ENCODE results near the gene MORN3. TPM values are rescaled to one million over a fixed set of nuclear protein-coding genes. Genes with fewer than 3 reads are reported as not detected.
"Not testable (repeated sequence)": the region's sequence is repeated elsewhere in the genome, so short reads cannot be mapped to it uniquely, and the experiment has no call there.

MORN3 gene
- polyA plus RNA-seq, 1 donor (not counting 4 experiments of a cell fraction or from before 2014, with no cell fraction given) = 0.30 TPM

GRCh38 chr12:121689430-121689829 is 20.0 kb upstream of the MORN3 start:
- Histone ChIP-seq H4K20me1 (ENCODE audit: control insufficient read depth, extremely low read depth, insufficient read depth, low read length) (no peaks in the 10 kb centered on the region), H3K9me1 (ENCODE audit: control insufficient read depth, extremely low read depth, insufficient read depth, low read length) (no peaks in the 10 kb centered on the region), H3K27me3 (ENCODE audit: control insufficient read depth, extremely low read depth, insufficient read depth, low read length) (no peaks in the 10 kb centered on the region), H2AFZ (ENCODE audit: control insufficient read depth, low read length) (no peak overlapping the region), H3K4me2 (ENCODE audit: control insufficient read depth, extremely low read depth, insufficient read depth, low read depth, low read length) (no peak overlapping the region), H3K9me3 (ENCODE audit: control insufficient read depth, low read depth, low read length) (no peaks in the 10 kb centered on the region), H3K4me1 (ENCODE audit: control insufficient read depth, extremely low read depth, insufficient read depth, low read length) (peaks cover 8% of the 10 kb centered on the region), H3K36me3 (ENCODE audit: control insufficient read depth in 2 of 2, extremely low read depth in 1 of 2, insufficient read depth in 2 of 2, low read length in 2 of 2) (no peaks in the 10 kb centered on the region), H3K79me2 (ENCODE audit: control insufficient read depth, insufficient read depth, low read length) (no peaks in the 10 kb centered on the region), H3K27ac (ENCODE audit: control insufficient read depth, insufficient read depth, low read length) (no peak overlapping the region), H3K9ac (ENCODE audit: control insufficient read depth, extremely low read depth, insufficient read depth, low read length) (no peak overlapping the region), H3K4me3 (ENCODE audit: control insufficient read depth in 2 of 3, extremely low read depth in 1 of 3, insufficient read depth in 2 of 3, low read depth in 1 of 3, low read length in 3 of 3) (no peak overlapping the region)
- FAIRE-seq (no peak), DNase-seq (ENCODE audit: low read depth, low spot score) (no peak)
- dilution Hi-C loops (cut with MboI; ENCODE audit: extremely low pct_ligation_motif_present, low sequenced_read_pairs) = no loop called here
- no peak for TF ChIP-seq EZH2 (IDR thresholded peaks at IDR 0.05; ENCODE audit: low read length)

GRCh38 chr12:121688966-121689365 is 19.5 kb upstream of the MORN3 start:
- no peaks in the 10 kb centered on the region for H3K9me1 ChIP-seq (ENCODE audit: control insufficient read depth, extremely low read depth, insufficient read depth, low read length)
- H3K4me2 ChIP-seq (ENCODE audit: control insufficient read depth, extremely low read depth, insufficient read depth, low read depth, low read length) = no peak overlapping the region
- no peaks in the 10 kb centered on the region for H3K79me2 ChIP-seq (ENCODE audit: control insufficient read depth, insufficient read depth, low read length)
- H3K9me3 ChIP-seq (ENCODE audit: control insufficient read depth, low read depth, low read length) = no peaks in the 10 kb centered on the region
- no peak overlapping the region for H2AFZ ChIP-seq (ENCODE audit: control insufficient read depth, low read length)
- H3K4me3 ChIP-seq (ENCODE audit: control insufficient read depth in 2 of 3, extremely low read depth in 1 of 3, insufficient read depth in 2 of 3, low read depth in 1 of 3, low read length in 3 of 3) = no peak overlapping the region
- TF ChIP-seq EZH2 (IDR thresholded peaks at IDR 0.05; ENCODE audit: low read length) (no peak), CTCF (optimal IDR thresholded peaks at IDR 0.05 in 1 of 3, IDR thresholded peaks at IDR 0.05 in 1 of 3, conservative IDR thresholded peaks at IDR 0.05 in 1 of 3; ENCODE audit: extremely low read depth in 1 of 3, insufficient read depth in 2 of 3, low read length in 3 of 3) (no peak)
- H3K9ac ChIP-seq (ENCODE audit: control insufficient read depth, extremely low read depth, insufficient read depth, low read length) = no peak overlapping the region
- H3K4me1 ChIP-seq (ENCODE audit: control insufficient read depth, extremely low read depth, insufficient read depth, low read length) = peaks cover 8% of the 10 kb centered on the region
- FAIRE-seq (no peak), DNase-seq (ENCODE audit: low read depth, low spot score) (no peak)
- no peak overlapping the region for H3K27ac ChIP-seq (ENCODE audit: control insufficient read depth, insufficient read depth, low read length)
- H4K20me1 ChIP-seq (ENCODE audit: control insufficient read depth, extremely low read depth, insufficient read depth, low read length) = no peaks in the 10 kb centered on the region
- H3K36me3 ChIP-seq (ENCODE audit: control insufficient read depth in 2 of 2, extremely low read depth in 1 of 2, insufficient read depth in 2 of 2, low read length in 2 of 2) = no peaks in the 10 kb centered on the region
- dilution Hi-C loops (cut with MboI; ENCODE audit: extremely low pct_ligation_motif_present, low sequenced_read_pairs) = no loop called here
- no peaks in the 10 kb centered on the region for H3K27me3 ChIP-seq (ENCODE audit: control insufficient read depth, extremely low read depth, insufficient read depth, low read length)

GRCh38 chr12:121679661-121680197 is 10.3 kb upstream of the MORN3 start:
- H3K36me3 ChIP-seq (ENCODE audit: control insufficient read depth in 2 of 2, extremely low read depth in 1 of 2, insufficient read depth in 2 of 2, low read length in 2 of 2); H3K27ac ChIP-seq (ENCODE audit: control insufficient read depth, insufficient read depth, low read length); H4K20me1 ChIP-seq (ENCODE audit: control insufficient read depth, extremely low read depth, insufficient read depth, low read length); FAIRE-seq; H3K4me1 ChIP-seq (ENCODE audit: control insufficient read depth, extremely low read depth, insufficient read depth, low read length); H3K4me2 ChIP-seq (ENCODE audit: control insufficient read depth, extremely low read depth, insufficient read depth, low read depth, low read length); H3K9ac ChIP-seq (ENCODE audit: control insufficient read depth, extremely low read depth, insufficient read depth, low read length); H3K4me3 ChIP-seq (ENCODE audit: control insufficient read depth in 2 of 3, extremely low read depth in 1 of 3, insufficient read depth in 2 of 3, low read depth in 1 of 3, low read length in 3 of 3); H3K9me1 ChIP-seq (ENCODE audit: control insufficient read depth, extremely low read depth, insufficient read depth, low read length); dilution Hi-C loops (cut with MboI; ENCODE audit: extremely low pct_ligation_motif_present, low sequenced_read_pairs); H2AFZ ChIP-seq (ENCODE audit: control insufficient read depth, low read length); H3K27me3 ChIP-seq (ENCODE audit: control insufficient read depth, extremely low read depth, insufficient read depth, low read length); H3K9me3 ChIP-seq (ENCODE audit: control insufficient read depth, low read depth, low read length); H3K79me2 ChIP-seq (ENCODE audit: control insufficient read depth, insufficient read depth, low read length); DNase-seq (ENCODE audit: low read depth, low spot score): not testable (repeated sequence)

Data from keratinocyte (primary cell).